NCI-H82 treated with DMSO at 0.1 percent for 48 hours (cell line): ENCODE data around the gene SMAD2.

Experiments
- DNase-seq: peaks from one replicate; lab custom pipeline; 2025; ENCODE audit not compliant: unreplicated experiment; lab: John Stamatoyannopoulos, UW

SMAD2 gene

GRCh38 chr18:47932190-47932589, 1.7 kb upstream of the SMAD2 start:
- no peak for DNase-seq

GRCh38 chr18:47931718-47932103, 1.3 kb upstream of the SMAD2 start:
- DNase-seq, result peak; percentile 74

- DNase-seq, result peak; percentile 74
Observed at GRCh38 chr18:47930931-47931717, 665 bp upstream of the SMAD2 start.

- DNase-seq, result no peak
Observed at GRCh38 chr18:47929681-47930198, 719 bp downstream of the SMAD2 start.

- no peak for DNase-seq
Observed at GRCh38 chr18:47928466-47928865, 2.0 kb downstream of the SMAD2 start.

GRCh38 chr18:47926101-47926850, 4.2 kb downstream of the SMAD2 start:
- peak; percentile 95 for DNase-seq

GRCh38 chr18:47919916-47920315, 10.5 kb downstream of the SMAD2 start:
- DNase-seq, result no peak

- no peak for DNase-seq
Observed at GRCh38 chr18:47917923-47918610, 12.4 kb downstream of the SMAD2 start.

GRCh38 chr18:47915930-47916329, 14.5 kb downstream of the SMAD2 start:
- no peak for DNase-seq

- no peak for DNase-seq
Observed at GRCh38 chr18:47915229-47915628, 15.2 kb downstream of the SMAD2 start.

- no peak for DNase-seq
Observed at GRCh38 chr18:47912794-47913585, 17.5 kb downstream of the SMAD2 start.

GRCh38 chr18:47912343-47912742, 18.1 kb downstream of the SMAD2 start:
- no peak for DNase-seq

- DNase-seq, result no peak
Observed at GRCh38 chr18:47911877-47912276, 18.6 kb downstream of the SMAD2 start.

- no peak for DNase-seq
Observed at GRCh38 chr18:47909484-47909883, 21.0 kb downstream of the SMAD2 start.

GRCh38 chr18:47908592-47908991, 21.9 kb downstream of the SMAD2 start:
- no peak for DNase-seq

GRCh38 chr18:47906408-47906807, 24.1 kb downstream of the SMAD2 start:
- DNase-seq, result no peak

GRCh38 chr18:47903809-47904208, 26.6 kb downstream of the SMAD2 start:
- no peak for DNase-seq

GRCh38 chr18:47901624-47902362, 28.7 kb downstream of the SMAD2 start:
- DNase-seq, result no peak

- DNase-seq, result peak; percentile 93
Observed at GRCh38 chr18:47899107-47899840, 31.2 kb downstream of the SMAD2 start.
